Astrocyte (in vitro differentiated cells and primary cell): Measurements from ENCODE around the gene B3GALT4. TPM values are rescaled to one million over a fixed set of nuclear protein-coding genes. Genes with fewer than 3 reads are reported as not detected.

ENCODE experiments used
- DNase-seq: peaks from one replicate; pipeline ENCODE4 v3.0.0-alpha.2; 2010; ENCODE audit warnings: low read depth
- FAIRE-seq: peaks from 2 replicates; lab custom pipeline; 2011; peaks lifted over from hg19 to GRCh38; lab: Jason Lieb, UNC
- H2AFZ ChIP-seq: 2 replicates; pipeline ENCODE4 v1.6.0; 2012; ENCODE audit warnings: low read depth, low read length, inconsistent platforms
- H3K27ac ChIP-seq: 2 replicates; pipeline ENCODE4 v1.5.1; 2011; ENCODE audit warnings: low read depth, low read length, inconsistent platforms
- H3K27me3 ChIP-seq: 2 replicates; pipeline ENCODE4 v1.6.0; 2011; ENCODE audit warnings: low read length, inconsistent platforms; ENCODE audit not compliant: insufficient read depth
- H3K36me3 ChIP-seq: 2 replicates; pipeline ENCODE4 v1.5.1; 2011; ENCODE audit warnings: low read length, inconsistent platforms; ENCODE audit not compliant: insufficient read depth
- H3K4me1 ChIP-seq: 2 replicates; pipeline ENCODE4 v1.5.1; 2011; ENCODE audit warnings: low read length, inconsistent platforms; ENCODE audit not compliant: insufficient read depth
- H3K4me2 ChIP-seq: 2 replicates; pipeline ENCODE4 v1.6.0; 2012; ENCODE audit warnings: low read length, inconsistent platforms
- H3K4me3 ChIP-seq: 2 replicates; pipeline ENCODE4 v1.5.1; 2011; ENCODE audit warnings: low read depth, mild to moderate bottlenecking, low read length, inconsistent platforms; ENCODE audit not compliant: insufficient read depth
- H3K79me2 ChIP-seq: 2 replicates; pipeline ENCODE4 v1.6.0; 2012; ENCODE audit warnings: mild to moderate bottlenecking, low read length, inconsistent platforms; ENCODE audit not compliant: insufficient read depth
- H3K9ac ChIP-seq: 2 replicates; pipeline ENCODE4 v1.6.0; 2012; ENCODE audit warnings: mild to moderate bottlenecking, low read length, inconsistent platforms
- H3K9me3 ChIP-seq: 2 replicates; pipeline ENCODE4 v1.5.1; 2012; ENCODE audit warnings: low read depth, mild to moderate bottlenecking, low read length, inconsistent platforms; ENCODE audit not compliant: insufficient read depth
- H4K20me1 ChIP-seq: 2 replicates; pipeline ENCODE4 v1.6.0; 2012; ENCODE audit warnings: low read length, inconsistent platforms; ENCODE audit not compliant: insufficient read depth
- H3K27ac Mint-ChIP-seq: one replicate; pipeline ENCODE4 v1.8.0; 2021; ENCODE audit warnings: mild to moderate bottlenecking, mixed read lengths; ENCODE audit not compliant: unreplicated experiment
- H3K27me3 Mint-ChIP-seq: one replicate; pipeline ENCODE4 v1.8.0; 2021; ENCODE audit warnings: low read depth, mixed read lengths; ENCODE audit not compliant: unreplicated experiment
- H3K36me3 Mint-ChIP-seq: one replicate; pipeline ENCODE4 v1.8.0; 2021; ENCODE audit warnings: low read depth, mixed read lengths; ENCODE audit not compliant: unreplicated experiment
- H3K4me1 Mint-ChIP-seq: one replicate; pipeline ENCODE4 v1.8.0; 2021; ENCODE audit warnings: low read depth, mixed read lengths; ENCODE audit not compliant: unreplicated experiment
- H3K4me3 Mint-ChIP-seq: one replicate; pipeline ENCODE4 v1.8.0; 2021; ENCODE audit warnings: mild to moderate bottlenecking, moderate library complexity, mixed read lengths; ENCODE audit not compliant: unreplicated experiment
- H3K9me3 Mint-ChIP-seq: one replicate; pipeline ENCODE4 v1.8.0; 2021; ENCODE audit warnings: mild to moderate bottlenecking, mixed read lengths; ENCODE audit not compliant: unreplicated experiment
- CTCF ChIP-seq: IDR thresholded peaks from 2 replicates; pipeline ENCODE4 v1.5.1; 2011; ENCODE audit warnings: low read depth, mild to moderate bottlenecking, inconsistent platforms, low read length, moderate library complexity; ENCODE audit not compliant: insufficient read depth
- EZH2 ChIP-seq: IDR thresholded peaks from 2 replicates; pipeline ENCODE4 v1.6.1; 2012; ENCODE audit warnings: mild to moderate bottlenecking, low read length, inconsistent platforms; ENCODE audit not compliant: insufficient read depth
- total RNA-seq: library from RNA; stranded (reverse); gene quantifications from 2 replicates; pipeline ENCODE4 v1.2.1, GENCODE V29; 2021

Gene B3GALT4
- total RNA-seq, 1 donor from 2014 or later, result 1.5 TPM

- no peak for DNase-seq
- peak overlapping the region; percentile 90 for H3K9ac ChIP-seq
- no peak for FAIRE-seq
- H2AFZ ChIP-seq, result peak overlapping the region; percentile 58
- peaks cover 49% of the 10 kb centered on the region for H3K4me1 ChIP-seq
- peak overlapping the region; percentile 100 for H3K27ac Mint-ChIP-seq
- H3K27me3 Mint-ChIP-seq, result no peaks in the 10 kb centered on the region
- no peak for TF ChIP-seq EZH2
- no peak for TF ChIP-seq CTCF
- peaks cover 66% of the 10 kb centered on the region for H3K79me2 ChIP-seq
- H3K27me3 ChIP-seq, result no peaks in the 10 kb centered on the region
- peak overlapping the region; percentile 95 for H3K4me2 ChIP-seq
- H3K27ac ChIP-seq, result peak overlapping the region; percentile 95
- H3K36me3 ChIP-seq, result peaks cover 46% of the 10 kb centered on the region
- H3K36me3 Mint-ChIP-seq, result peaks cover 17% of the 10 kb centered on the region
- peaks cover 26% of the 10 kb centered on the region for H3K4me1 Mint-ChIP-seq
- peak overlapping the region; percentile 97 for H3K4me3 ChIP-seq
- H3K9me3 Mint-ChIP-seq, result no peaks in the 10 kb centered on the region
- H3K4me3 Mint-ChIP-seq, result peak overlapping the region; percentile 100
- no peaks in the 10 kb centered on the region for H3K9me3 ChIP-seq
- H4K20me1 ChIP-seq, result peaks cover 48% of the 10 kb centered on the region
Observed at GRCh38 chr6:33272275-33273128, 4.4 kb upstream of the B3GALT4 start.

- no peaks in the 10 kb centered on the region for H3K9me3 ChIP-seq
- peak overlapping the region; percentile 90 for H3K9ac ChIP-seq
- FAIRE-seq (no peak), DNase-seq (no peak)
- H3K9me3 Mint-ChIP-seq, result no peaks in the 10 kb centered on the region
- peak overlapping the region; percentile 97 for H3K4me3 ChIP-seq
- H3K79me2 ChIP-seq, result peaks cover 66% of the 10 kb centered on the region
- no peak for TF ChIP-seq CTCF
- TF ChIP-seq EZH2, result no peak
- H3K4me3 Mint-ChIP-seq, result peak overlapping the region; percentile 100
- H3K27ac Mint-ChIP-seq, result peak overlapping the region; percentile 100
- H3K4me1 ChIP-seq, result peaks cover 49% of the 10 kb centered on the region
- peaks cover 15% of the 10 kb centered on the region for H3K36me3 Mint-ChIP-seq
- H3K36me3 ChIP-seq, result peaks cover 45% of the 10 kb centered on the region
- H3K4me1 Mint-ChIP-seq, result peaks cover 26% of the 10 kb centered on the region
- no peak overlapping the region for H2AFZ ChIP-seq
- no peaks in the 10 kb centered on the region for H3K27me3 Mint-ChIP-seq
- no peaks in the 10 kb centered on the region for H3K27me3 ChIP-seq
- peak overlapping the region; percentile 95 for H3K27ac ChIP-seq
- peaks cover 54% of the 10 kb centered on the region for H4K20me1 ChIP-seq
- H3K4me2 ChIP-seq, result peak overlapping the region; percentile 95
Observed at GRCh38 chr6:33273129-33273923, 3.6 kb upstream of the B3GALT4 start.
